ENCODE data around the gene TMEM256.

DNA sequence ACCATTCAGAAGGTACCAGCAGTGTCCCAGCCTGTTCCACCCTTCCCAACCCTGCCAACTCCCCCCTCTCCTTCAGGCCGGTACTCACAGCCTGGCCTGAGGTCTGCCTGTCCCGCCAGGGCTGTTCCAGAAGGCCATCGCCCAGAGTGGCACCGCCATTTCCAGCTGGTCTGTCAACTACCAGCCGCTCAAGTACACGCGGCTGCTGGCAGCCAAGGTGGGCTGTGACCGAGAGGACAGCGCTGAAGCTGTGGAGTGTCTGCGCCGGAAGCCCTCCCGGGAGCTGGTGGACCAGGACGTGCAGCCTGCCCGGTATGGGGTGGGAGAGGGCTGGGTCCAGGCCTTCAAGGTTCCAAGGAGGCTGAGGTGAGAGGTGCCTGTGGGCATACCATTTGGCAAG is 10.9 kb upstream of the TMEM256 start:
- TF ChIP-seq, protein P1, sequence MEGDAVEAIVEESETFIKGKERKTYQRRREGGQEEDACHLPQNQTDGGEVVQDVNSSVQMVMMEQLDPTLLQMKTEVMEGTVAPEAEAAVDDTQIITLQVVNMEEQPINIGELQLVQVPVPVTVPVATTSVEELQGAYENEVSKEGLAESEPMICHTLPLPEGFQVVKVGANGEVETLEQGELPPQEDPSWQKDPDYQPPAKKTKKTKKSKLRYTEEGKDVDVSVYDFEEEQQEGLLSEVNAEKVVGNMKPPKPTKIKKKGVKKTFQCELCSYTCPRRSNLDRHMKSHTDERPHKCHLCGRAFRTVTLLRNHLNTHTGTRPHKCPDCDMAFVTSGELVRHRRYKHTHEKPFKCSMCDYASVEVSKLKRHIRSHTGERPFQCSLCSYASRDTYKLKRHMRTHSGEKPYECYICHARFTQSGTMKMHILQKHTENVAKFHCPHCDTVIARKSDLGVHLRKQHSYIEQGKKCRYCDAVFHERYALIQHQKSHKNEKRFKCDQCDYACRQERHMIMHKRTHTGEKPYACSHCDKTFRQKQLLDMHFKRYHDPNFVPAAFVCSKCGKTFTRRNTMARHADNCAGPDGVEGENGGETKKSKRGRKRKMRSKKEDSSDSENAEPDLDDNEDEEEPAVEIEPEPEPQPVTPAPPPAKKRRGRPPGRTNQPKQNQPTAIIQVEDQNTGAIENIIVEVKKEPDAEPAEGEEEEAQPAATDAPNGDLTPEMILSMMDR (IDR thresholded peaks at IDR 0.05): no peak
- TF ChIP-seq POLR2A (IDR thresholded peaks at IDR 0.05) (no peak), POLR2AphosphoS5 (IDR thresholded peaks at IDR 0.05) (no peak)

All from transverse colon (tissue), 4 donors.